CD4-positive, alpha-beta memory T cell (primary cell): ENCODE measurements around the gene RABGAP1L. TPM values are rescaled to one million over a fixed set of nuclear protein-coding genes. Genes with fewer than 3 reads are reported as not detected.
A peak's percentile ranks its signal among the peaks of the same experiment; 100 is the strongest.

Source experiments
- CTCF ChIA-PET: fragments of 350-600 bp; sonication (Branson Sonifier 250); formaldehyde crosslinking; loops from one replicate; lab custom pipeline; 2021; ENCODE audit warnings: inconsistent platforms; ENCODE audit not compliant: partially characterized antibody; lab: Charles Lee
- POLR2A ChIA-PET: fragments of 350-600 bp; sonication (Branson Sonifier 250); formaldehyde crosslinking; loops from one replicate; lab custom pipeline; 2021; ENCODE audit not compliant: partially characterized antibody; lab: Charles Lee
- DNase-seq, 5 donors: peaks; one replicate each; pipeline versions ENCODE4 v3.0.0 to v3.0.0-alpha.2; 2020 to 2022; ENCODE audit warnings: mixed read lengths in 1 of 5
- H3K27ac ChIP-seq: one replicate; pipeline ENCODE4 v1.7.0; 2013; ENCODE audit warnings: low read depth, low read length
- H3K27me3 ChIP-seq: 2 replicates; pipeline ENCODE4 v1.7.0; 2013; ENCODE audit warnings: mild to moderate bottlenecking, low read length, moderate library complexity; ENCODE audit not compliant: insufficient read depth
- H3K36me3 ChIP-seq: 2 replicates; pipeline ENCODE4 v1.7.0; 2013; ENCODE audit warnings: mild to moderate bottlenecking, low read length, moderate library complexity; ENCODE audit not compliant: insufficient read depth
- H3K4me1 ChIP-seq: 2 replicates; pipeline ENCODE4 v1.7.0; 2013; ENCODE audit warnings: mild to moderate bottlenecking, low read length, moderate library complexity; ENCODE audit not compliant: insufficient read depth
- H3K4me3 ChIP-seq, 2 donors: one replicate each; pipeline ENCODE4 v1.7.0; 2013; ENCODE audit warnings: low read length in 2 of 2, mild to moderate bottlenecking in 1 of 2
- H3K9me3 ChIP-seq, 2 donors: one replicate each; pipeline ENCODE4 v1.7.0; 2013; ENCODE audit warnings: low read length in 2 of 2, control low read depth in 1 of 2; ENCODE audit not compliant: control insufficient read depth in 1 of 2
- H3K27ac Mint-ChIP-seq, 7 donors: one replicate each; pipeline ENCODE4 v1.8.0; 2020 to 2021; ENCODE audit warnings: mixed read lengths in 7 of 7, mild to moderate bottlenecking in 6 of 7, inconsistent platforms in 3 of 7, moderate library complexity in 3 of 7
- H3K27me3 Mint-ChIP-seq, 2 donors: one replicate each; pipeline ENCODE4 v1.8.0; 2020 to 2021; ENCODE audit warnings: mixed read lengths in 2 of 2
- H3K36me3 Mint-ChIP-seq, 2 donors: one replicate each; pipeline ENCODE4 v1.8.0; 2020 to 2021; ENCODE audit warnings: mixed read lengths in 2 of 2, inconsistent platforms in 1 of 2, mild to moderate bottlenecking in 1 of 2
- H3K4me1 Mint-ChIP-seq, 4 donors: one replicate each; pipeline ENCODE4 v1.8.0; 2020 to 2021; ENCODE audit warnings: mixed read lengths in 4 of 4, mild to moderate bottlenecking in 1 of 4
- H3K4me3 Mint-ChIP-seq, 8 donors: one replicate each; pipeline ENCODE4 v1.8.0; 2020 to 2021; ENCODE audit warnings: mixed read lengths in 8 of 8, mild to moderate bottlenecking in 7 of 8, moderate library complexity in 6 of 8, inconsistent platforms in 3 of 8
- H3K9me3 Mint-ChIP-seq, 8 donors: one replicate each; pipeline ENCODE4 v1.8.0; 2020 to 2021; ENCODE audit warnings: mixed read lengths in 8 of 8, mild to moderate bottlenecking in 5 of 8, inconsistent platforms in 3 of 8, moderate library complexity in 1 of 8
- intact Hi-C: fragments of 100-400 bp; cut with micrococcal nuclease; formaldehyde crosslinking; loops from one replicate; pipeline ENCODE4 v1.15.1; 2023
- polyA plus RNA-seq, 2 donors: library from polyadenylated mRNA; unstranded; fragments of 300-500 nt; fragmentation: Illumina TruSeq; gene quantifications; one replicate each; pipeline ENCODE4 v1.2.3, GENCODE V29; 2021
- total RNA-seq, 2 experiments: library from RNA; stranded (reverse); gene quantifications; one replicate each; pipeline ENCODE4 v1.2.3, GENCODE V29; 2021

The RABGAP1L gene
- total and polyA plus RNA-seq, 4 experiments from 2014 or later, result 75.7 to 114 (median 96.8) TPM

DNA sequence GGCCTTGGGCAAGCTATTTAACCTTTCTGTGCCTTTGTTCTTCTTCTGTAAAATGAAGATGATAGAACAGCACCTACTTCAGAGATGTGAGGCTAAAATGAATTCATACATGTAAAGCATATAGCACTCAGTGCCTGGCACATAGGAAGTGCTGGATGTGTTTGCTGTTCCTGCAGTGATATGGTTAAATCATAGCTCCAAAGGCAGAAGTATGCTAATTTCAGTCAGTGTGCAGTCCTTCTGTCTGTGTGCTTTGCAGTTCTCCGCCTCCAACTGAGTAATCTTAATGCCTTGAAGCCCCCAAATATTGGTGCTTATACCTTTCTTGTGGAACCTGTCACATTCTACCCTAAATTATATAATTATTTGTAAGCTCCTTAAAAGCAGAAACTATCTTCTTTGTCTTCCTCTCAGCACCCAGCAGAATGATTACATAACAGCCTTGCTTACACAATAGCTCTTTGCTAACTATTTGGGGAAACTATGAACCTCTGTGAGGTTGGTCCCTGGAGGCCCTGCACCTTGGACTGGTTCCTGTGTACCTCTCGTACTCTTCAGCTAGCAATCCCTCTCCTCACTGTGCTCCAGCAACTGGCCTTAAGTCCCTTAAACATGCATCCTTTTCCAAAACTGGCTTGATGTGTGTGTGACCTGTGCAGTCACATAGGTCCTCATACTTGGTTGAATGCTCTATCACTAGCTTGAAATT, 783.4 kb downstream of the RABGAP1L start:
- no peaks in the 10 kb centered on the region for H3K9me3 ChIP-seq
- Mint-ChIP-seq H3K4me3 (no peak overlapping the region), H3K9me3 (no peaks in the 10 kb centered on the region), H3K36me3 (peaks cover 2 to 13% of the 10 kb centered on the region in 2 donors), H3K4me1 (peaks cover 18 to 32% (median 20%) of the 10 kb centered on the region in 4 donors), H3K27ac (peak overlapping the region in 3 of 7 donors; percentile 3 to 74 (median 54)), H3K27me3 (no peaks in the 10 kb centered on the region)
- intact Hi-C loops, result no loop called here
- H3K27ac ChIP-seq, result no peak overlapping the region
- POLR2A ChIA-PET, result interaction anchor here (1.1 to 1.7 kb wide), 2 partner anchors 23 to 25 kb away, joined by 3 to 5 read pairs; no protein-coding TSS in a partner anchor
- DNase-seq, result no peak
- CTCF ChIA-PET, result interaction anchor here (1.0 to 1.1 kb wide), 4 partner anchors 24 to 78 kb away, joined by 3 to 4 read pairs (median 3); no protein-coding TSS in a partner anchor
- no peak overlapping the region for H3K4me3 ChIP-seq
- no peaks in the 10 kb centered on the region for H3K36me3 ChIP-seq
- H3K4me1 ChIP-seq, result peaks cover 12% of the 10 kb centered on the region
- H3K27me3 ChIP-seq, result no peaks in the 10 kb centered on the region

- ChIA-PET POLR2A (no interaction called here), CTCF (no interaction called here)
- Histone ChIP-seq H3K4me1 (no peaks in the 10 kb centered on the region), H3K9me3 (no peaks in the 10 kb centered on the region), H3K4me3 (no peak overlapping the region), H3K27me3 (no peaks in the 10 kb centered on the region), H3K27ac (no peak overlapping the region), H3K36me3 (no peaks in the 10 kb centered on the region)
- H3K9me3 Mint-ChIP-seq, result no peaks in the 10 kb centered on the region
- intact Hi-C loops, result no loop called here
- DNase-seq, result no peak
- H3K27me3 Mint-ChIP-seq, result no peaks in the 10 kb centered on the region
- peaks cover under 1 to 2% of the 10 kb centered on the region in 2 donors for H3K36me3 Mint-ChIP-seq
- peaks cover 4 to 20% (median 9%) of the 10 kb centered on the region in 4 donors for H3K4me1 Mint-ChIP-seq
- H3K4me3 Mint-ChIP-seq, result no peak overlapping the region
- no peak overlapping the region for H3K27ac Mint-ChIP-seq
These were observed 786.7 kb downstream of the RABGAP1L start for GRCh38 chr1:174946031-174946430.

DNA sequence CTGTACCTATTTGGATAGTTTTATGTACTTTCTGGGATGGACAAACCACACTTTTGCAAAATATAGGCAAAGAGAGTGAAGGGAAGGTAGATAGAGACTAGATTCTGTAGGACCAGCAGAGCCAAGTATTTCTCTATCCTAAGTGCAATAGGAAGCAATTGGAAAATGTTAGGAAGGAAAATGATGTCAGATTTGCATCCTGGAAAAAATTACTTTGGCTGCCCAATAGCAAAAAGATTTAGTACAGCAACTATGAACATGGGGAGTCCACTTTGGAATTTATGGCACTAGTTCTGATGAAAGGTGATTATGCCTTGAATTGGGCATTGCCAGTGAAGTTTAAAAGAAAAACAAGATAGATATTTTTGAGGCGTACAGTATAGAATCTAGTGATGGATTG, 789.7 kb downstream of the RABGAP1L start:
- no peaks in the 10 kb centered on the region for H3K27me3 ChIP-seq
- no peak overlapping the region for H3K4me3 ChIP-seq
- no peaks in the 10 kb centered on the region for H3K9me3 ChIP-seq
- Mint-ChIP-seq H3K27me3 (no peaks in the 10 kb centered on the region), H3K4me3 (no peak overlapping the region), H3K36me3 (peaks cover 0 to 2% of the 10 kb centered on the region in 2 donors), H3K9me3 (no peaks in the 10 kb centered on the region), H3K27ac (peak overlapping the region in 4 of 7 donors; percentile 12 to 56 (median 13)), H3K4me1 (peaks cover 10 to 21% (median 14%) of the 10 kb centered on the region in 4 donors)
- no peaks in the 10 kb centered on the region for H3K36me3 ChIP-seq
- CTCF ChIA-PET, result no interaction called here
- peaks cover 10% of the 10 kb centered on the region for H3K4me1 ChIP-seq
- POLR2A ChIA-PET, result interaction anchor here (1.6 kb wide), 1 partner anchor 19 kb away, joined by 5 read pairs; no protein-coding TSS in a partner anchor
- H3K27ac ChIP-seq, result no peak overlapping the region
- no peak for DNase-seq
- intact Hi-C loops, result no loop called here

DNA sequence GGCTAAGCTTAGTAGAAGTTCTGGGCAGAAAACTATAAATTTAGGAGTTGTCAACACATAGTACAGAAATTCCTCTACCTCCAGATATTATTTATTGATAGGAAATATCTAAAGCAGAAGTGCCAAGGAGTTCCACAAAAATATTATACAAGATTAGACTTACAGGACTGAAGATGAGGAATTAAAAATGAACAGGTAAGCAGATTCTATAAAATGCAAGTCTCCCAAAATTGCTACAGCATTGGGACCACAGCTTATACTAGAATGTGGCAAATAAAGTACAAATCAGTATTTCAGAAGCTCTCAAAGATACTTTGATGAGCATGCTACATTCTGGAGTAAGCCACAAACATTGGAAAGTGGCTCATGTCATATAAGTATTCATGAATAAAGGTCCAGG, 790.3 kb downstream of the RABGAP1L start:
- H3K27ac ChIP-seq, result no peak overlapping the region
- DNase-seq, result no peak
- no peaks in the 10 kb centered on the region for H3K27me3 ChIP-seq
- Mint-ChIP-seq H3K9me3 (no peaks in the 10 kb centered on the region), H3K36me3 (peaks cover 0 to 1% of the 10 kb centered on the region in 2 donors), H3K27me3 (no peaks in the 10 kb centered on the region), H3K4me1 (peaks cover 15 to 25% (median 18%) of the 10 kb centered on the region in 4 donors), H3K27ac (peak overlapping the region in 4 of 7 donors; percentile 13 to 48 (median 16)), H3K4me3 (no peak overlapping the region)
- peaks cover 16% of the 10 kb centered on the region for H3K4me1 ChIP-seq
- ChIA-PET POLR2A (interaction anchor here (1.6 kb wide), 1 partner anchor 19 kb away, joined by 5 read pairs; no protein-coding TSS in a partner anchor), CTCF (no interaction called here)
- no peak overlapping the region for H3K4me3 ChIP-seq
- H3K9me3 ChIP-seq, result no peaks in the 10 kb centered on the region
- H3K36me3 ChIP-seq, result no peaks in the 10 kb centered on the region
- intact Hi-C loops, result no loop called here

GRCh38 chr1:174953285-174954072, 794.2 kb downstream of the RABGAP1L start:
- H3K9me3 Mint-ChIP-seq, result no peaks in the 10 kb centered on the region
- no peaks in the 10 kb centered on the region for H3K27me3 ChIP-seq
- DNase-seq, result no peak
- H3K36me3 Mint-ChIP-seq, result peaks cover 4 to 7% of the 10 kb centered on the region in 2 donors
- H3K27me3 Mint-ChIP-seq, result no peaks in the 10 kb centered on the region
- H3K36me3 ChIP-seq, result no peaks in the 10 kb centered on the region
- ChIA-PET POLR2A (interaction anchor here (1.6 to 3.0 kb wide), 2 partner anchors 11 to 45 kb away, joined by 7 to 14 read pairs; no protein-coding TSS in a partner anchor), CTCF (interaction anchor here (0.6 to 1.4 kb wide), 3 partner anchors 9 to 21 kb away, joined by 3 to 5 read pairs (median 3); no protein-coding TSS in a partner anchor)
- H3K27ac Mint-ChIP-seq, result peak overlapping the region in 6 of 7 donors; percentile 35 to 55 (median 48)
- no peaks in the 10 kb centered on the region for H3K9me3 ChIP-seq
- peaks cover 35% of the 10 kb centered on the region for H3K4me1 ChIP-seq
- intact Hi-C loops, result no loop called here
- H3K4me1 Mint-ChIP-seq, result peaks cover 31 to 43% (median 38%) of the 10 kb centered on the region in 4 donors
- no peak overlapping the region for H3K4me3 ChIP-seq
- H3K27ac ChIP-seq, result no peak overlapping the region
- peak overlapping the region in 1 of 8 donors; percentile 12 for H3K4me3 Mint-ChIP-seq

DNA sequence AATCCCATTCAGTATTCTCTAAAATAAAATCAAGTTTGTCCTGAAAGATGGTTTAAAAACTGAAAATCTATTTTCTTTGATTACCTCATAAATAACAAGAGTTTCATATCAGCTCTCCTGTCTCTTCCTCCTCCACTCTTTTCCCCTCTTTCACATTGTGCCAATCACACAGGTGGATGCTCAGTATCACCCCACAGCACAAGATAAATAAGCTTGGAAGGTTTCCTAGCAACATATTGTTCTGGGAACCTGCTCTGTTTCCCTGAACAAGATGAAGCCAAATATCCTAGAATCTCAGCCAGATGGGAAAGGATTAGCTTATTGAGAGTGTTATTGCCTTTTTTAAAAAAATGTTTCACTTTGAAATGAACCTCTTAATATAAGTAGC, 794.7 kb downstream of the RABGAP1L start:
- Histone ChIP-seq H3K4me1 (peaks cover 35% of the 10 kb centered on the region), H3K9me3 (no peaks in the 10 kb centered on the region), H3K27ac (no peak overlapping the region), H3K4me3 (no peak overlapping the region), H3K27me3 (no peaks in the 10 kb centered on the region), H3K36me3 (no peaks in the 10 kb centered on the region)
- Mint-ChIP-seq H3K36me3 (peaks cover 4 to 8% of the 10 kb centered on the region in 2 donors), H3K9me3 (no peaks in the 10 kb centered on the region), H3K4me3 (peak overlapping the region in 1 of 8 donors; percentile 12), H3K4me1 (peaks cover 31 to 43% (median 40%) of the 10 kb centered on the region in 4 donors), H3K27ac (peak overlapping the region; percentile 3 to 90 (median 61)), H3K27me3 (no peaks in the 10 kb centered on the region)
- POLR2A ChIA-PET, result interaction anchor here (1.6 to 3.0 kb wide), 2 partner anchors 11 to 45 kb away, joined by 7 to 14 read pairs; no protein-coding TSS in a partner anchor
- DNase-seq, result no peak
- intact Hi-C loops, result no loop called here
- CTCF ChIA-PET, result interaction anchor here (1.2 to 1.4 kb wide), 2 partner anchors 12 to 20 kb away, joined by 3 to 5 read pairs; no protein-coding TSS in a partner anchor
